ENCODE results near the gene GNPAT. TPM values are rescaled to one million over a fixed set of nuclear protein-coding genes. Genes with fewer than 3 reads are reported as not detected.

Gene GNPAT
- total RNA-seq (2022; extraction: Qiagen RNA extraction; ENCODE audit: low read depth) = 34.0 to 41.5 TPM (median 37.5 TPM) in 5 replicates

GRCh38 chr1:231240883-231241735, at the start of gene GNPAT:
Gene GNPAT (plus strand): TSS chr1:231241212. CDS start chr1:231241379, 167 bp downstream.

Other genes starting within 250 kb of the GNPAT start
- 14.4 to 18.5 TPM (median 17.2 TPM) in 5 replicates for gene FAM89A, start 201.0 kb upstream of the GNPAT start, total RNA-seq (2022; extraction: Qiagen RNA extraction; ENCODE audit: low read depth)
- gene TRIM67, start 79.2 kb upstream of the GNPAT start, total RNA-seq (2022; extraction: Qiagen RNA extraction; ENCODE audit: low read depth) = 0.16 to 0.28 TPM (median 0.21 TPM) in 5 replicates
- gene EXOC8, start 96.6 kb downstream of the GNPAT start, total RNA-seq (2022; extraction: Qiagen RNA extraction; ENCODE audit: low read depth) = 7.3 to 9.6 TPM (median 7.8 TPM) in 5 replicates
- gene SPRTN, start 97.1 kb downstream of the GNPAT start, total RNA-seq (2022; extraction: Qiagen RNA extraction; ENCODE audit: low read depth) = 11.6 to 12.7 TPM (median 12.5 TPM) in 5 replicates
- gene EGLN1, start 181.1 kb downstream of the GNPAT start, total RNA-seq (2022; extraction: Qiagen RNA extraction; ENCODE audit: low read depth) = 36.1 to 56.9 TPM (median 41.3 TPM) in 5 replicates

Measured in A549 treated with CpdA at 1 μM for 4 hours (cell line).